H4 (cell line): ENCODE measurements around the gene GJA3. TPM values are rescaled to one million over a fixed set of nuclear protein-coding genes. Genes with fewer than 3 reads are reported as not detected.
"Not testable (repeated sequence)": the region's sequence is repeated elsewhere in the genome, so short reads cannot be mapped to it uniquely, and the experiment has no call there.

Experiments
- DNase-seq: peaks from one replicate; pipeline ENCODE4 v3.0.0-alpha.2; 2015; ENCODE audit warnings: low spot score
- total RNA-seq: library from RNA; depleted of rRNA; stranded (reverse); fragments of >200 nt; shearing (Covaris generic); gene quantifications from 2 replicates; pipeline ENCODE4 v1.2.3, GENCODE V29; 2014

Gene GJA3
- total RNA-seq, 1 experiment from 2014 or later = 0.25 TPM

- DNase-seq = peak; percentile 54
Observed at GRCh38 chr13:20182231-20182846, 21.5 kb upstream of the GJA3 start.

DNA sequence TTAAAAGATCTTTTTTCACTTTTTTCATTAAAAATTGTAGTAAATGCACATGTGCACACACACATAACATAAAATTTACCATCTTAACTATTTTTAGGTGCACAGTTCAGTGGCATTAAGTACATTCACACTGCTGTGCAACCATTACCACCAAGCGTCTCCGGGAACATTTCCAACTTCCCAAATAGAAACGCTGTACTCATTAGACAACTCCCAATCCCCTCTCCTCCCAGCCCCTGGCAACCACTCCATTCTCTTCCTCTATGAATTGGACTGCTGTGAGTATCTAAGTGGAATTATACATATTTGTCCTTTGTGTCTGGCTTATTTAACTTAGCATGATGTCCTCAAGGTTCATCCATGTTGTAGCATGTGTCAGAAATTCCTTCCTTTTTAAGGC is 20.3 kb upstream of the GJA3 start:
- DNase-seq = no peak

- DNase-seq = no peak
Observed at GRCh38 chr13:20178156-20178555, 17.3 kb upstream of the GJA3 start.

GRCh38 chr13:20177049-20177831 is 16.4 kb upstream of the GJA3 start:
- no peak for DNase-seq

DNA sequence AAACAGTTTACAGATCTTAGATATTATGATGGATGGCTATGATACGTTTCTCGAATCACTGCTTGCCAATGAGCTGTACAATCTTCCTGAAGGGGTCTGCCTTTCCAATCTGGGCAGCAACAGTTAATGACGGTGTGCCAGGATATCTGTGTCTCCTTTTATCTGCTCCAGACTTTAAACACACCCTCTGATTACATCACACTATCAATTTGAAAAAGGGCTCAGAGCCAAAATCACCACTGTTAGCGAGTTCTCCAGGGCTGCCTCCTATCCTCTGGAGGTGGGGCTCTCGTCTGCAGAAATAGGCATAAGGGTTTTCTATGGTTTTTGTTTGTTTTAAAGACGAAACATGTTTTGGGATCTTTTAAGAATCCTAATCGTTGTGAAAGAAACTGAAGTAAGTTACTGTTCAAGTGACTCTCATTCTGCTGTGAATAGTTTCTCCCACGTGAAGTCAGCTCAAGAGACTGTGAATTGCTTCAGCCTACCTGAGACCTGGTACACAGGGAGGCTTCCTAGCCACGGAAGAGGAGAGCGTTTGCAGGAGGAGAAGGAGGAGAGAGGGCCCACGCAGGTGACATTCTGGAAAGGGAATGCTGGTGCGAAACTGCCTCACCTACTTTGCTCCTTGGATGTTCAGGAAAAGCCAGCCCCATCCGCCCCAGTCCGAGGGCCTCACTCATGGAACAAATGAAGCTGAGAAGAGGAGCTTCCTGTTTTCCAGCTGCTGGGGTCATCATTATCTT is 15.2 kb upstream of the GJA3 start:
- DNase-seq = no peak

- no peak for DNase-seq
Observed at GRCh38 chr13:20175406-20175794, 14.5 kb upstream of the GJA3 start.

GRCh38 chr13:20174656-20175405 is 14.0 kb upstream of the GJA3 start:
- peak; percentile 94 for DNase-seq

DNA sequence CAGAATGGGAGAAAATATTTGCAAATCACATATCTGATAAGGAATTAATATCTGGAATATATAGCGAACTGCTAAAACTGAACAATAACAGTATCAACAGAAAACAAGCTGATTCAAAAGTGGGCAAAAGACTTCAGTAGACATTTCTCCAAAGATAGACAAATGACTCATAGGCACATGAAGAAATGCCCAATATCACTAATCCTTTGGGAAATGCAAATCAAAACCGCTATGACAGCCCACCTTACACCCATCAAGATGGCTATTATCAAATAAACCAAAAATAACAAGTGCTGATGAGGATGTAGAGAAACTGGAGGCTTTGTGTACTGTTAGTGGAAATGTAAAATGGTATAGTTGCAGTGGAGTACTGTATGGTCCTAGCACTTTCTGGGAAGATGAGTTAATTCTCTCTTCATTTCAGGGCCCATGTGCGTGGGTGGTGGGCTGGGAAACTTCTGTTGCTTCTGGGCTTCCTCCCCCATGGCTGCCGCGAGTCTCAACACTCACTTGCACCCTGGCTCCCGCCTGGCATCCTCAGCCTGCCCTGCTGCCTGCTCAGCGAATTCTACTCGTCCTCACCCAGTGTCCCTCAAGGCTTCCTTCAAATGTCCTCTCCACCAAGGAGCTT is 12.4 kb upstream of the GJA3 start:
- no peak for DNase-seq

DNA sequence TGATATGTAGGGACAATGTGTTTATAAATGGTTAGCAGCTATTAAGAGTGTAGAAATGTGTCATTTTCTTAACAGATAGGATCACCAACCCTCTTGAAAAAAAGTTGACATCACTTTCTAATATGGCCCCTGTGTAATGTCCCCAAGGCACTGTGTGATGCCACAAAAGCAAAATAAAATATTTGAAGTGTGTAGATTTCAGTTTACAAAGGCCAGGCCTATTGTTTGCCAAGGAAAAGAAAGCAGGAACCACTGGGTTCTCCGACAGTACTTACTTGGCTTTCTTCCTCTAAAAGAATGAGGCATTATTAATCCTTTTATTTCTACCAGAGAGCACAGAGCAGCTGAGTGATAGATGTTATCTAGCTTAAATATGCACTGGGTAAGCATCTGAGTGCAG is 10.5 kb upstream of the GJA3 start:
- DNase-seq = no peak

DNA sequence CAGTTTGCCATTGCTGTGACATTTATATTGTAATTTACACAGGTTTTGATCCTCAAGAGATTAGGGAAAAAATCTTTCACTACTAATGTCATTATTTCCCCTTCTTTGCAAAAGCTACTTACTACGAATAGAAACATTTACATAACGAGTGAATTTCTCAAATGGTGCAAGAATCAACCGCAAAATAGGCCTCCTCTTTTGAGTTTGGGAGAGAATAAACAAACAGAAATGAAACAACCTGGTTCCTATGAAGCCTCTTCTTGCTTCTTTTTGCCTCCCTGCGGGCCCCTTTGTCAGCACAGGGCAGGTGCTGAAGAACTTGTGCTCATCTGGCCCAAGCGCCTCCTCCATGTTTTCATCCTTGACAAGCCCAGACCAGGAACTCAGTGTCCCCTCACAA is 10.1 kb upstream of the GJA3 start:
- DNase-seq = no peak

DNA sequence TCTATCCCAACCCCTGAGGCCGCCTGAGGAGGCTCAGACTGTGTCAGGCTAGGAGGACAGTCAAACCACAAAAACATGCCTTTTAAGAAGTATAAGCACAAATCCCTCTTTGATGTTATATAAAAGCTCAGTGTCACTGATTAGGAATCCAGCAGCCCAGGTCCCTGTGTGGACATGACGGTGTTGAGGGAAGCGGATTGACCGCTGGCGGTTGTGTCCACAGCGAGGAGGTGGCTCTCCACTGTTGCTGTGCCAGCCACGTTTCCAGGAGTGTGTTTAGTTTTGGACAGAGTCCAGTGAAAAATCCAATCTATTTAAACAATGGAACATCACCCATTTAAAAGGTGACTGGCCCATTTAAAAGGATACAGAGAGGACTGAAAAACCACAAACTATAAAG is 7.5 kb upstream of the GJA3 start:
- DNase-seq = no peak

DNA sequence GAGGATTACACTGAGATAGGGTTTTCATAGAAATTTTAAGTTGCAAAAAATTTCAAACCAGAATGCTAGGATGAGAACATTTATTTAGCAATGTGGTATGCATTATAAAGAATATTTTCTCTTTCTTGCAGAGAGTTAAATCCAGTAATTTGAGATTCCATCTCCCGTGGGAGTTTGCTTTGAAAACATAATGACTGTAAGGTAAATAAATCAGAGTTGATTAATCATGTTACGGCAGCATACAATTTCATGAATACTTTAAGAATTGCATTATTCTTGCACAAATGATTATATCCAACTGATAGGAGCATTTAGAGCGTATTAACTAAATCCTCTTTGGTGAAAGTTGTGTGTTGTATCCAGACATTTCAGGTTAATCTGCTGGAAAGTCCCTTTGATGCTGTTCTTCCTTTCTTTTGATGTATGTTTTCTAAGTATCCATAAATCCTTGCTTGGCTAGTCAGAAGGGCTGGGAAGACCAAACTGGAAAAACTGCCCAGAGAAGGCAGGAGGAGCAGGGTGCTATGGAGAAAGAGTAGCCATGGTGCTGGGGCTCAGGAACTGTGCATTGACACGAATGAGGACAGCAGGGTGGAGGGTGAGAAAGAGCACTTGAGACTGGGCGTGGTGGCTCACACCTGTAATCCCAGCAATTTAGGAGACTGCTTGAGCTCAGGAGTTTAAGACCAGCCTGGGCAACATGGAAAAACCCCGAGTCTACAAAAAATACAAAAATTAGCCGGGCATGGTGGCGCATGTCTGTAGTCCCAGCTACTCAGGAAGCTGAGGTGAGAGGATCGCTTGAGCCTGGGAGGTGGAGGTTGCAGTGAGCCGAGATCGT is 4.8 kb upstream of the GJA3 start:
- no peak for DNase-seq

GRCh38 chr13:20161951-20162300 is 1.1 kb upstream of the GJA3 start:
- no peak for DNase-seq

- no peak for DNase-seq
Observed at GRCh38 chr13:20161275-20161950, 561 bp upstream of the GJA3 start.

DNA sequence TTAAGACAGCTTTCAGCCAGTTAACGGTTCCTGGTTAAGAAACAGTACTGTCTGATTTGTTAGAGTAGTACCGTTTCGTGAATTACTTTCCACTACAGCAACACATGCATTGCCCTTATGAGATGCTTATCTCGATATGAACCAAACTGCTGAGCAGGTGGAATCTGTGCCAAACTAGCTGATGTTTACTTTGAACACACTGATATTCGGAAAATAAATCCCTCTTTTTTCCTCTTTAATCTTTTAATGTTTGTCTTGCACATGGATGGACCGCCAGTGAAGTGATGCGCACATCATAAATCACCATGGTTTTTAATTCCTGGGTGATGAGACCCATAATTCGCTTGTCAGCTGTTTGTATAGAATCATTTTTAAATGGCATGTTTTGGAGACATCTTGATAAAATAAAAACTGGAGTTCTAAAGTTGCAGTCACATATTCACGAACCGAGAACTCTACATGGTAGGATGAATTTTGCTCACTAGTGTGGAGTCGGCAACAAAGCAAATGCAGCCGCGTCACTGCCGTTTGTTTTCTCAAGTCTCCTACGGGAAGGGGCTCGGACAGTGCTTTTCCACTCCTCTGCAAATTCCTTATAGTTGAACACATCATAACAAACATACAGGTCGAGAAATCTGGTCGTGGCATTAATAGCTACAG is 1.1 kb downstream of the GJA3 start:
- no peak for DNase-seq

GRCh38 chr13:20157151-20157796 is 3.6 kb downstream of the GJA3 start:
- DNase-seq = no peak

DNA sequence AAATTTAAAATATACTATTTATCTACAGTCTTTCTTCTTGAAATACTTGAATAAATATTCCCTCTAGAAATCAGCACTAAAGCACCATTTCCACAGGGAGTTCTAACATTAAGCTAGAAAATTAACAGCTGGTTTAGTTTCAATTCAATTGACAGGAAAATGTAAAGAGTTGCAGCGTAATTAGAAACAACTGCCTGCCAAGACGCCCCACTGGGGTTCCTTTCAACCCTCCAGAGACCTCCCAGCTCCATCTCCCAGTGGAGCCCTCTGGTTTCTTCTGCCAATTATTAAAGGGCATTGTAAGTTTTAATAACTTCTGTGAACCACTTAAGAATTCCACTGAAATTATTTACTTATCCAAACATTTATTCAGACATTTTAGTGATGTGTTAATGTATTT is 4.2 kb downstream of the GJA3 start:
- DNase-seq = no peak

- not testable (repeated sequence) for DNase-seq
Observed at GRCh38 chr13:20153290-20153689, 7.6 kb downstream of the GJA3 start.

DNA sequence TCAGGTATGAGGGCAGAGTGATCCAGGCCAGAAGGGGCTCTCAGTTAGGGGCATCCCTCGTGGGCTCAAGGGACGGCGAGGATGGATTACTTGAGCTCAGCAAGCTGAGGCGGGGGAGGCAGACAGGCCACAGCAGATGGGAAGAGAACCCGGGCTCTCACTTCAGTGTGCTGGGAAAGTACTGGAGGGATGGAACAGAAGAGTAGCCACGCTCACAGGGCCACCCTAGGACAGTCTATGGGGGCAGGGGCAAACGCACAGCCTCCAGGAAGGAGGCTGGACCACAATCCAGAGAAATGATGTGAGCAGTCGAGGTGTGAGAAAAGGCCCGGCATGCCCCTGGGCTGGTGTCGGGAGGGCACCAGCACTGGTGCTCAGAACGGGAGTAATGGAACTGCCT is 9.2 kb downstream of the GJA3 start:
- no peak for DNase-seq
